HG03460 (cell line): ENCODE data around the gene ISY1.
A peak's percentile ranks its signal among the peaks of the same experiment; 100 is the strongest.
"Not testable (repeated sequence)": the region's sequence is repeated elsewhere in the genome, so short reads cannot be mapped to it uniquely, and the experiment has no call there.

ENCODE experiments used
- ATAC-seq: cut with Tn5 transposase; IDR thresholded peaks from one replicate; pipeline ENCODE4 v1.9.1; 2021; ENCODE audit not compliant: unreplicated experiment

ISY1 gene

DNA sequence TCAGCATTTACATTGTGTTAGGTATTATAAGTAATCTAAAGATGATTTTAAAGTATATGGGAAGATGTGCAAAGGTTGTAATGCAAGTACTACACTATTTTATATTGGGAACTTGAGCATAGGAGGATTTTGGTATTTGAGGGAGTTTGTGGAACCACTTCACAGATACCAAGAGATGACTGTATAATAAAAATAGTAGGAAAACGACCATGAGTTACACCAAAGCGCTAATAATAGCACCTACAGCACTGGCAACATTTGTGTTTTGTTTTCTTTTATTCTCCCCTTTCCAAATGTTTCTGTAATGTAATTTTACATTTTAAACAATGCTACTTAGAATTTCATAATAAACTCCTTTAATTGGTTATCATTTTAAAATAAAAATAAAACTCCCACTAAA, 12.3 kb upstream of the ISY1 start:
- ATAC-seq, result no peak

DNA sequence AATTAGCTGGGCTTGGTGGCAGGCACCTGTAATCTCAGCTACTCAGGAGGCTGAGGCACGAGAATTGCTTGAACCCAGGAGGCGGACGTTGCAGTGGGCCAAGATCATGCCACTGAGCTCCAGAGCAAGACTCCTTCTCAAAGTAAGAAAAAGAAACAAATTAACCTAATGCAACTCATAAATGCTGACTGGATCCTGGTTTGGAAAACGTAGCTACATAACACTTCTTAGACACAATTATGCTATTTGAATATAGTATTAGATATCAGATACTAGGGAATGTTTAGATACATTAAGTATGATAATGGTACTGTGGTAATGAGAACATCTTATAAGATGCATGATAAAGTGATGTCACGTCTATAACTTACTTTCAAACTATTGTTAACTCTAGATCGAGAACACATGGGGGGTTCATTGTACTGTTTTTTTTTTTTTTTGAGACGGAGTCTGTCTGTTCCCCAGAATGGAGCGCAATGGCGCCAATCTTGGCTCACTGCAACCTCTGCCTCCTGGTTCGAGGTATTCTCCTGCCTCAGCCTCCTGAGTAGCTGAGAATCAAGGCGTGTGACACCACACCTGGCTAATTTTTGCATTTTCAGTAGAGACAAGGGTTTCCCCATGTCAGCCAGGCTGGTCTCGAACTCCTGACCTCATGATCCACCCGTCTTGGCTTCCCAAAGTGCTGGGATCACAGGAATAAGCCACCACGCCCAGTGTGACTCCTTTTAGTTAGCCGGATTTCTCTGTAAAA, 5.9 kb upstream of the ISY1 start:
- no peak for ATAC-seq

DNA sequence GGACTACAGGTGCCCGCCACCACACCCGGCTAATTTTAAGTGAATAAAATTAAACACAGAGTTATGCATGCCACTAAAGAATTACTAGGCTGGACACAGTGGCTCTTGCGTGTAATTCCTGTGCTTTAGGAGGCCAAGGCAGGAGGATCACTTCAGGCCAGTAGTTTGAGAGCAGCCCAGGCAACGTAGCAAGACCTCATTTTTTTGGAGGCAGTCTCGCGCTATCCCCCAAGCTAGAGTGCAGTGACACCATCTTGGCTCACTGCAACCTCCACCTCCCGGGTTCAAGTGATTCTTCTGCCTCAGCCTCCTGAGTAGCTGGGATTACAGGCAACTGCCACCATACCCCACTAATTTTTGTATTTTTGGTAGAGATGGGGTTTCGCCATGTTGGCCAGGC, 4.7 kb upstream of the ISY1 start:
- not testable (repeated sequence) for ATAC-seq

- ATAC-seq, result no peak
These were observed 3.6 kb upstream of the ISY1 start for GRCh38 chr3:129164500-129164899.

DNA sequence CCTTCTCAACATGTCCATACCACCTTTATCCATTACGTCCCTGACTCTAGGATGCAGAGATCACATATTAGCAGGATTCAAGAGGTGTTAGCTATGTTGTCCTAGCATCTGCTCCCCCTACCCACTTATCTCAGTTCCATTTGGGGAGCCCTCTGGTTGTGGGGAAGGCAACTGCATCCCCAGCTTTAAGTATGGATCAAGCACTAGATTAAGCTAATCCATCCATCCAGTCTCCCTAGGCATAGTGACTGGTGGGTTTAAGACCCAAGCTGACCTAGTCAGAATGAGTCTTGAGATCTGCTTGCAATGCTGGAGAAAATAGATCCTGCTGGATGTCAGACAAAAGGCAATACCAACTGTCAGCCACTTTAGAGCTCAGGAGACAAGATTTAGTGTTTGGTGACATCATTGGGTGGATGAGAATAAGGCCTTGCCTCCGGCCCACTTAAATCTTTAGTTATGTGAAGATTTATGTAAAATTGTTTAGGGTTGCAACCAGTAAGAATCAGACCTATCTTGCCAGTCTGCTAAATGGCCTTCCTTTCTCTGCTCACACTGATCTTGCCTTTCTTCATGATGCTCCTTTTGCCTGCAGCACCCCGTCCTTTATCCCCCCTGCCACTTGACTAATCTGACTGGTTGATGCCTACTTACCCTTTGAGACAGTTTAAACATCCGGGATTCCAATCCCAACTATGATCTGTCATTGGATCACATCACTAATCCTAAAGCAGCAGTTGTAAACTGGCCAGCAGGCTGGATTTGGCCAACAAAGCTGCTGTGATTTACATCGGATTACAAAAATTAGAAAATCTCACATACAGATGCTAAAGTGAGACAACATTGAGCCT, 2.1 kb upstream of the ISY1 start:
- no peak for ATAC-seq

GRCh38 chr3:129161860-129162271, 1.0 kb upstream of the ISY1 start:
- peak; percentile 1 for ATAC-seq

GRCh38 chr3:129144786-129145185, 16.1 kb downstream of the ISY1 start:
- ATAC-seq, result no peak

DNA sequence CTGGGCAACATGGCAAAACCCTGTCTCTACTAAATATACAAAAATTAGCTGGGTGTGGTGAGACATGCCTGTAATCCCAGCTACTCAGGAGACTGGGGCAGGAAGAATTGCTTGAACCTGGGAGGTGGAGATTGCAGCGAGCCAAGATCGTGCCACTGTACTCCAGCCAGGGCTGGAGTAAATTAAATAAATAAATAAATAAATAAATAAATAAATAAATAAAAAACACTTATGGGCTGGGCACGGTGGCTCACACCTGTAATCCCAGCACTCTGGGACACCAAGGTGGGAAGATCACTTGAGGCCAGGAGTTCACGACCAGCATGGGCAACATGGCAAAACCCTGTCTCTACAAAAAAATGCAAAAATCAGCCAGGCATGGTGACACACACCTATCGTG, 19.9 kb downstream of the ISY1 start:
- ATAC-seq, result not testable (repeated sequence)

GRCh38 chr3:129139911-129140310, 21.0 kb downstream of the ISY1 start:
- ATAC-seq, result no peak

DNA sequence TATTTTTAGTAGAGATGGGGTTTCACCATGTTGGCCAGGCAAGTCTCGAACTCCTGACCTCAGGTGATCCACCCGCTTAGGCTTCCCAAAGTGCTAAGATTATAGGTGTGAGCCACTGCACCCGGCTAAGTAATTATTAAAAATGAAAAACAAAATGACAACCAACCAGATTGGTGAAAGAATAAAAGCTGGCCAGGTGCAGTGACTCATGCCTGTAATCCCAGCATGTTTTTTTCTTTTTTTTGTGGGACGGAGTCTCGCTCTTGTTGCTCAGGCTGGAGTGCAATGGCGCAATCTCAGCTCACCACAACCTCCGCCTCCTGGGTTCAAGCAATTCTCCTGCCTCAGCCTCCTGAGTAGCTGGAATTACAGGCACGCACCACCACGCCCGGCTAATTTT, 24.6 kb downstream of the ISY1 start:
- ATAC-seq, result not testable (repeated sequence)

- no peak for ATAC-seq
These were observed 28.6 kb downstream of the ISY1 start for GRCh38 chr3:129132097-129132866.

DNA sequence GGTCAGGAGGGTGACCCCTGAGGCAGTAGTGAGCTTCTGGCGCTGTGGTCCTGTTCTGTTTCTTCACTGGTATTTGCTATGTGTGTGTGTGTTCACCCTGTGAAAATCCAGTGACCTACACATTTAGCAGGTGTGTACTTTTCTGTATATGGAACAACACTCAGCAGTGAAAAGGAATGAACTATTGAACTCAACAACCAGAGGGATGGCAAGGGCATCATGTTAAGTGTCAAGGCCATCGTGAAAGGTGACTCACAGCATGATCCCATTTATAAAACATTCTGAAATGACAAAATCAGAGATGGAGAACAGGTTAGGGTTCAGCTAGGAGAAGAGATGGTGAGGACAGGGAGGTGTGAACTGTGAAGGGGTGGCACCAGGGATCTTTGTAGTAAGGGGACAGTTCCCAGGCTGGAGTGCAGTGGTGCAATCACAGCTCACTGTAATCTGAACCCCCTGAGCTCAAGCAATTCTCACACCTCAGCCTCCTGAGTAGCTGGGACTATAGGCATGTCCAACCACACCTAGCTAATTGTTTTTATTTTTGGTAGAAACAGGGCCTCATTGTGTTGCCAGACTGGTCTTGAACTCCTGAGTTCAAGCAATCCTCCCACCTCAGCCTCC, 29.3 kb downstream of the ISY1 start:
- no peak for ATAC-seq

- ATAC-seq, result no peak
These were observed 30.5 kb downstream of the ISY1 start for GRCh38 chr3:129130291-129130813.

- no peak for ATAC-seq
These were observed 32.3 kb downstream of the ISY1 start for GRCh38 chr3:129128357-129129155.

DNA sequence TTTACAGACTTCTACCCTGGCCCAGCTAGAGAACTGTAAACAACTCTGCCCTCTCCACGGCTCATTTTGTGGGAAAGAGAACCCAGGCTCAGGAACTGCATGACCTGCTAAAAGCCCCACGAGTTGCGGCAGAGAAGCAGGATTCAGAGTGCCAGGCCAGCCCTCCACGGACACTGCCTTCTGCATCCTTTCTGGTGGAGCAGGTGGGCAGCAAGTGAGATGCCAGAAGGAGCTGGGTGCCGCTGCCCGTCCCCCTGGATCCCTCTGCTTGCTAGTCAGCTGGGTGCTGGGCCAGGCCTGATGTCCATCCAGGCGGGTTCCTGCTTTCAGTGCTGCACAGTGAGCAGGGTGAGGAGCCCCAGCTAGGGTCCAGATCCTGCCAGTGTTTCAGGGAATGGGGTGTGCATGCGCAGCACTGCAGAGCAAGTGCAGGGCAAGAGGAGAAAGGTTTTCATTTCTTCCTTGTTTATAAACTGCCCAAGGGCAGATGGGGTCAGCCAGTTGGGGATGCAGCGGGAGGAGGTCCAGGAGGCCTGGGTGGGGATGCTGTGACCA, 34.1 kb downstream of the ISY1 start:
- ATAC-seq, result no peak

DNA sequence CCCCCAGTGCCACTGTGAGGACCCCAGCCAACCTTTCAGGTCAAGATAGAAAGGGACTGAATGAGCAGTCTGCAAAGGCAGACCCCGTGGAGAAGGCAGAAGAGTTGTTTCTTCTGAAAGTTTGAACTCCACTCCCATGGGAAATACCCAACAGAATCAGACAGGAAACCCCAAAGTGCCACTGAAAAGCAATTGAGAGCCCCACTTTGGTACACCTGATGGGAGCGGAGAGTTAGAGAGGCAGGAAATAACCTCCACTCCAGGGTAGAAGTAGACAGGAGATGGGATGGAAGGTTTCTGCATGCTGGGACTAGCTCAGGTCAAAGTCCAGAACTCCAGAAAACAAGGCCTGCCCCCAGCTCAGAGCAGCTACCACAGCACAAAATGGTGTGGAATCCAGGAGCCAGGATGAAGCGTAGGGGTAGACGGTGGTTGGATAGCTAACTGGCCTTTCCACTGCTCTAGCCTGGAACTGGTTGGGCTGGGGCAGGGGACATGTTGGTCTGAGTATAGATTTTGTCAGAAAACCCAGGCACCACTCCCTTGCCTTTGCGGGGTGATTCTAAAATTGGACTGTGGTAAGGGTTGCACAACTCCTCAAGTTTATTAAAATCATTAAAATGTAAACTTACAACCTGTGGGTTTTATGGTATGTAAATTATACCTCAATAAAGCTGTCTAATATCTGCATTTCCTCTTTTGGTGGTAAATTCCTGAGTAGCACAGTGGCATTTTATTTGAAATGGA, 37.4 kb downstream of the ISY1 start:
- no peak for ATAC-seq

- ATAC-seq, result no peak
These were observed 38.4 kb downstream of the ISY1 start for GRCh38 chr3:129122412-129123011.

GRCh38 chr3:129121792-129122411, 39.0 kb downstream of the ISY1 start, which contains the start of gene RAB43:
Gene RAB43 (minus strand): TSS chr3:129121804. CDS start chr3:129121489, 315 bp downstream.
- peak; percentile 37 for ATAC-seq
